HEK293 (cell line): ENCODE measurements around the gene NFIB.

ENCODE experiments used
- HOXA7 ChIP-seq: sonication (generic); formaldehyde crosslinking; IDR thresholded peaks from 2 replicates; pipeline ENCODE4 v1.8.1; 2022; ENCODE audit warnings: missing genetic modification reagents, borderline replicate concordance
- SETDB1 ChIP-seq: IDR thresholded peaks from one replicate; pipeline ENCODE4 v1.6.1; 2017; ENCODE audit warnings: mild to moderate bottlenecking, low read length, moderate library complexity, mixed read lengths; ENCODE audit not compliant: insufficient read length
- ZBTB1 ChIP-seq: fragments of 450-650 bp; formaldehyde crosslinking; IDR thresholded peaks from 2 replicates; pipeline ENCODE4 v1.5.1; 2016; ENCODE audit warnings: missing biosample characterization, missing genetic modification characterization
- ZBTB20 ChIP-seq: fragments of 450-650 bp; formaldehyde crosslinking; IDR thresholded peaks from 2 replicates; pipeline ENCODE4 v1.5.1; 2016; ENCODE audit warnings: missing biosample characterization, missing genetic modification characterization
- ZFP37 ChIP-seq: fragments of 450-650 bp; formaldehyde crosslinking; IDR thresholded peaks from 2 replicates; pipeline ENCODE4 v1.5.1; 2016; ENCODE audit warnings: missing biosample characterization, missing genetic modification characterization
- ZNF155 ChIP-seq: fragments of 450-650 bp; formaldehyde crosslinking; IDR thresholded peaks from 2 replicates; pipeline ENCODE4 v1.5.1; 2016; ENCODE audit warnings: missing biosample characterization, missing genetic modification characterization
- ZNF416 ChIP-seq: fragments of 450-650 bp; formaldehyde crosslinking; IDR thresholded peaks from 2 replicates; pipeline ENCODE4 v1.5.1; 2016; ENCODE audit warnings: missing biosample characterization, missing genetic modification characterization
- ZNF501 ChIP-seq: fragments of 450-650 bp; formaldehyde crosslinking; IDR thresholded peaks from 2 replicates; pipeline ENCODE4 v1.5.1; 2016; ENCODE audit warnings: missing biosample characterization, missing genetic modification characterization
- ZNF791 ChIP-seq: fragments of 450-650 bp; formaldehyde crosslinking; IDR thresholded peaks from 2 replicates; pipeline ENCODE4 v1.5.1; 2016; ENCODE audit warnings: missing biosample characterization, missing genetic modification characterization
- TF ChIP-seq, protein P1 (sequence below): fragments of 450-650 bp; formaldehyde crosslinking; IDR thresholded peaks from 2 replicates; pipeline ENCODE4 v1.5.1; 2016; ENCODE audit warnings: missing biosample characterization, missing genetic modification characterization
- TF ChIP-seq, protein P2 (sequence below): fragments of 450-650 bp; formaldehyde crosslinking; IDR thresholded peaks from 2 replicates; pipeline ENCODE4 v1.5.1; 2016; ENCODE audit warnings: missing biosample characterization, missing genetic modification characterization
- TF ChIP-seq, protein P3 (sequence below): fragments of 450-650 bp; formaldehyde crosslinking; IDR thresholded peaks from 2 replicates; pipeline ENCODE4 v1.5.1; 2016; ENCODE audit warnings: missing biosample characterization, missing genetic modification characterization
- TF ChIP-seq, protein P4 (sequence below): fragments of 450-650 bp; formaldehyde crosslinking; conservative IDR thresholded peaks from 2 replicates; pipeline ENCODE4 v1.5.1; 2016; ENCODE audit warnings: low read depth, missing biosample characterization, missing genetic modification characterization

DNA sequence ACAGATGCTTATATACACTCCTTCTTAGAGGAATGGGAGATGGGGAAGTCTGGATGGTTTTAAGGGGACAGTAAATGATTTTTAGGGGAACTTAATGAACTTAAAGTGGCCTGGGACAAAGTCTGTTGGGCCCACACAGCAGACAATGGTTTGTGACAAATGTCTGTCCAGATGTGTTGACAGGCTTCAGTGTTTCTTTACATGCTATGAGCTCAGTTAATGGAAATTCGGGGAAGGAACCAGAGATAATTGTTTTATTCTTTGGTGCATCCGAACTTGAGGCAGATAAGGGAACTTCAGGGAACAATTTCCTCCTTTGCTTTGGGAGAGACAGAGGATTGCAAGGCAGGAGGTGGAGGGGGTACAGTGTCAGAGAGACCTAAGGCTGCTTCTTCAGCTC is 52.3 kb downstream of the NFIB start:
- TF ChIP-seq ZBTB1 (tag by site-specific recombination): no peak
- TF ChIP-seq ZNF791 (tag by site-specific recombination): no peak
- TF ChIP-seq, protein P1, sequence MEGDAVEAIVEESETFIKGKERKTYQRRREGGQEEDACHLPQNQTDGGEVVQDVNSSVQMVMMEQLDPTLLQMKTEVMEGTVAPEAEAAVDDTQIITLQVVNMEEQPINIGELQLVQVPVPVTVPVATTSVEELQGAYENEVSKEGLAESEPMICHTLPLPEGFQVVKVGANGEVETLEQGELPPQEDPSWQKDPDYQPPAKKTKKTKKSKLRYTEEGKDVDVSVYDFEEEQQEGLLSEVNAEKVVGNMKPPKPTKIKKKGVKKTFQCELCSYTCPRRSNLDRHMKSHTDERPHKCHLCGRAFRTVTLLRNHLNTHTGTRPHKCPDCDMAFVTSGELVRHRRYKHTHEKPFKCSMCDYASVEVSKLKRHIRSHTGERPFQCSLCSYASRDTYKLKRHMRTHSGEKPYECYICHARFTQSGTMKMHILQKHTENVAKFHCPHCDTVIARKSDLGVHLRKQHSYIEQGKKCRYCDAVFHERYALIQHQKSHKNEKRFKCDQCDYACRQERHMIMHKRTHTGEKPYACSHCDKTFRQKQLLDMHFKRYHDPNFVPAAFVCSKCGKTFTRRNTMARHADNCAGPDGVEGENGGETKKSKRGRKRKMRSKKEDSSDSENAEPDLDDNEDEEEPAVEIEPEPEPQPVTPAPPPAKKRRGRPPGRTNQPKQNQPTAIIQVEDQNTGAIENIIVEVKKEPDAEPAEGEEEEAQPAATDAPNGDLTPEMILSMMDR (tag by site-specific recombination): no peak
- TF ChIP-seq ZBTB20: no peak
- TF ChIP-seq ZNF155: no peak
- TF ChIP-seq ZNF501 (tag by site-specific recombination): no peak
- TF ChIP-seq, protein P2, sequence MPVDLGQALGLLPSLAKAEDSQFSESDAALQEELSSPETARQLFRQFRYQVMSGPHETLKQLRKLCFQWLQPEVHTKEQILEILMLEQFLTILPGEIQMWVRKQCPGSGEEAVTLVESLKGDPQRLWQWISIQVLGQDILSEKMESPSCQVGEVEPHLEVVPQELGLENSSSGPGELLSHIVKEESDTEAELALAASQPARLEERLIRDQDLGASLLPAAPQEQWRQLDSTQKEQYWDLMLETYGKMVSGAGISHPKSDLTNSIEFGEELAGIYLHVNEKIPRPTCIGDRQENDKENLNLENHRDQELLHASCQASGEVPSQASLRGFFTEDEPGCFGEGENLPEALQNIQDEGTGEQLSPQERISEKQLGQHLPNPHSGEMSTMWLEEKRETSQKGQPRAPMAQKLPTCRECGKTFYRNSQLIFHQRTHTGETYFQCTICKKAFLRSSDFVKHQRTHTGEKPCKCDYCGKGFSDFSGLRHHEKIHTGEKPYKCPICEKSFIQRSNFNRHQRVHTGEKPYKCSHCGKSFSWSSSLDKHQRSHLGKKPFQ: no peak
- no peak for TF ChIP-seq HOXA7 (CRISPR knock-in tag)
- TF ChIP-seq ZNF416 (tag by site-specific recombination): no peak
- TF ChIP-seq, protein P3, sequence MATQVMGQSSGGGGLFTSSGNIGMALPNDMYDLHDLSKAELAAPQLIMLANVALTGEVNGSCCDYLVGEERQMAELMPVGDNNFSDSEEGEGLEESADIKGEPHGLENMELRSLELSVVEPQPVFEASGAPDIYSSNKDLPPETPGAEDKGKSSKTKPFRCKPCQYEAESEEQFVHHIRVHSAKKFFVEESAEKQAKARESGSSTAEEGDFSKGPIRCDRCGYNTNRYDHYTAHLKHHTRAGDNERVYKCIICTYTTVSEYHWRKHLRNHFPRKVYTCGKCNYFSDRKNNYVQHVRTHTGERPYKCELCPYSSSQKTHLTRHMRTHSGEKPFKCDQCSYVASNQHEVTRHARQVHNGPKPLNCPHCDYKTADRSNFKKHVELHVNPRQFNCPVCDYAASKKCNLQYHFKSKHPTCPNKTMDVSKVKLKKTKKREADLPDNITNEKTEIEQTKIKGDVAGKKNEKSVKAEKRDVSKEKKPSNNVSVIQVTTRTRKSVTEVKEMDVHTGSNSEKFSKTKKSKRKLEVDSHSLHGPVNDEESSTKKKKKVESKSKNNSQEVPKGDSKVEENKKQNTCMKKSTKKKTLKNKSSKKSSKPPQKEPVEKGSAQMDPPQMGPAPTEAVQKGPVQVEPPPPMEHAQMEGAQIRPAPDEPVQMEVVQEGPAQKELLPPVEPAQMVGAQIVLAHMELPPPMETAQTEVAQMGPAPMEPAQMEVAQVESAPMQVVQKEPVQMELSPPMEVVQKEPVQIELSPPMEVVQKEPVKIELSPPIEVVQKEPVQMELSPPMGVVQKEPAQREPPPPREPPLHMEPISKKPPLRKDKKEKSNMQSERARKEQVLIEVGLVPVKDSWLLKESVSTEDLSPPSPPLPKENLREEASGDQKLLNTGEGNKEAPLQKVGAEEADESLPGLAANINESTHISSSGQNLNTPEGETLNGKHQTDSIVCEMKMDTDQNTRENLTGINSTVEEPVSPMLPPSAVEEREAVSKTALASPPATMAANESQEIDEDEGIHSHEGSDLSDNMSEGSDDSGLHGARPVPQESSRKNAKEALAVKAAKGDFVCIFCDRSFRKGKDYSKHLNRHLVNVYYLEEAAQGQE (tag by site-specific recombination): no peak
- TF ChIP-seq, protein P4, sequence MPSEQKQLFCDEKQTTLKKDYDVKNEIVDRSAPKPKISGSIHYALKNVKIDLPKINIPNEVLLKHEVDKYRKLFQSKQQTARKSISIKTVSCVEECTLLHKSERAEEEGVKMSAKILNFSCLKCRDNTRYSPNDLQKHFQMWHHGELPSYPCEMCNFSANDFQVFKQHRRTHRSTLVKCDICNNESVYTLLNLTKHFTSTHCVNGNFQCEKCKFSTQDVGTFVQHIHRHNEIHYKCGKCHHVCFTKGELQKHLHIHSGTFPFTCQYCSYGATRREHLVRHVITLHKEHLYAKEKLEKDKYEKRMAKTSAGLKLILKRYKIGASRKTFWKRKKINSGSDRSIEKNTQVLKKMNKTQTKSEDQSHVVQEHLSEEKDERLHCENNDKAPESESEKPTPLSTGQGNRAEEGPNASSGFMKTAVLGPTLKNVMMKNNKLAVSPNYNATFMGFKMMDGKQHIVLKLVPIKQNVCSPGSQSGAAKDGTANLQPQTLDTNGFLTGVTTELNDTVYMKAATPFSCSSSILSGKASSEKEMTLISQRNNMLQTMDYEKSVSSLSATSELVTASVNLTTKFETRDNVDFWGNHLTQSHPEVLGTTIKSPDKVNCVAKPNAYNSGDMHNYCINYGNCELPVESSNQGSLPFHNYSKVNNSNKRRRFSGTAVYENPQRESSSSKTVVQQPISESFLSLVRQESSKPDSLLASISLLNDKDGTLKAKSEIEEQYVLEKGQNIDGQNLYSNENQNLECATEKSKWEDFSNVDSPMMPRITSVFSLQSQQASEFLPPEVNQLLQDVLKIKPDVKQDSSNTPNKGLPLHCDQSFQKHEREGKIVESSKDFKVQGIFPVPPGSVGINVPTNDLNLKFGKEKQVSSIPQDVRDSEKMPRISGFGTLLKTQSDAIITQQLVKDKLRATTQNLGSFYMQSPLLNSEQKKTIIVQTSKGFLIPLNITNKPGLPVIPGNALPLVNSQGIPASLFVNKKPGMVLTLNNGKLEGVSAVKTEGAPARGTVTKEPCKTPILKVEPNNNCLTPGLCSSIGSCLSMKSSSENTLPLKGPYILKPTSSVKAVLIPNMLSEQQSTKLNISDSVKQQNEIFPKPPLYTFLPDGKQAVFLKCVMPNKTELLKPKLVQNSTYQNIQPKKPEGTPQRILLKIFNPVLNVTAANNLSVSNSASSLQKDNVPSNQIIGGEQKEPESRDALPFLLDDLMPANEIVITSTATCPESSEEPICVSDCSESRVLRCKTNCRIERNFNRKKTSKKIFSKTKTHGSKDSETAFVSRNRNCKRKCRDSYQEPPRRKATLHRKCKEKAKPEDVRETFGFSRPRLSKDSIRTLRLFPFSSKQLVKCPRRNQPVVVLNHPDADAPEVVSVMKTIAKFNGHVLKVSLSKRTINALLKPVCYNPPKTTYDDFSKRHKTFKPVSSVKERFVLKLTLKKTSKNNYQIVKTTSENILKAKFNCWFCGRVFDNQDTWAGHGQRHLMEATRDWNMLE (tag by site-specific recombination): no peak
- no peak for TF ChIP-seq SETDB1
- no peak for TF ChIP-seq ZFP37 (tag by site-specific recombination)
